Fibroblast of pulmonary artery (primary cell): ENCODE measurements around the gene PKHD1.

Experiments
- DNase-seq: peaks from one replicate; pipeline ENCODE4 v3.0.0-alpha.2; 2010; ENCODE audit warnings: low read depth
- H3K4me3 ChIP-seq: replicated peaks from 2 replicates; pipeline ENCODE4 v1.5.1; 2011; ENCODE audit warnings: low read depth, mild to moderate bottlenecking, control low read depth, low read length, moderate library complexity
- TF ChIP-seq, protein P1 (sequence below): IDR thresholded peaks from 2 replicates; pipeline ENCODE4 v1.5.1; 2011; ENCODE audit warnings: mild to moderate bottlenecking, control low read depth, low read length, inconsistent platforms; ENCODE audit errors: missing control alignments

PKHD1 gene

DNA sequence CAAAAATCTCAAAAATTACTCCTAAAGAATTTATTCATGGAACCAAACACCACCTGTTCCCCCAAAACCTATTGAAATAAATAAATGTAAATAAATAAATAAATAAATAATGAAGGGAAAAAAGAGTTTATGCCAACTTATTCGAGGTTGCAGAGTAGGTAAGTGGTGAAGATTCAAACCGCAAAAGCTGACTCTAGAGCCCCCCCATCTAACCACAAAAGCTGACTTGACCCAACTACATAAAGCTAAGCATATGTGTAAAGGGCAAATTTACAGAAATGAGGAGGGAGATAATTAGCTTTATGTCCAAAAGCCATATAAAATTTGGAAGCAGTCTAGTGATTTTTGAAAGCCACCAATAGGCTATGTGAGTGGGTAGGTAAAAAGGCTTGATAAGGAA is 486.9 kb downstream of the PKHD1 start:
- no peak overlapping the region for H3K4me3 ChIP-seq
- no peak for DNase-seq
- TF ChIP-seq, protein P1, sequence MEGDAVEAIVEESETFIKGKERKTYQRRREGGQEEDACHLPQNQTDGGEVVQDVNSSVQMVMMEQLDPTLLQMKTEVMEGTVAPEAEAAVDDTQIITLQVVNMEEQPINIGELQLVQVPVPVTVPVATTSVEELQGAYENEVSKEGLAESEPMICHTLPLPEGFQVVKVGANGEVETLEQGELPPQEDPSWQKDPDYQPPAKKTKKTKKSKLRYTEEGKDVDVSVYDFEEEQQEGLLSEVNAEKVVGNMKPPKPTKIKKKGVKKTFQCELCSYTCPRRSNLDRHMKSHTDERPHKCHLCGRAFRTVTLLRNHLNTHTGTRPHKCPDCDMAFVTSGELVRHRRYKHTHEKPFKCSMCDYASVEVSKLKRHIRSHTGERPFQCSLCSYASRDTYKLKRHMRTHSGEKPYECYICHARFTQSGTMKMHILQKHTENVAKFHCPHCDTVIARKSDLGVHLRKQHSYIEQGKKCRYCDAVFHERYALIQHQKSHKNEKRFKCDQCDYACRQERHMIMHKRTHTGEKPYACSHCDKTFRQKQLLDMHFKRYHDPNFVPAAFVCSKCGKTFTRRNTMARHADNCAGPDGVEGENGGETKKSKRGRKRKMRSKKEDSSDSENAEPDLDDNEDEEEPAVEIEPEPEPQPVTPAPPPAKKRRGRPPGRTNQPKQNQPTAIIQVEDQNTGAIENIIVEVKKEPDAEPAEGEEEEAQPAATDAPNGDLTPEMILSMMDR, result no peak

DNA sequence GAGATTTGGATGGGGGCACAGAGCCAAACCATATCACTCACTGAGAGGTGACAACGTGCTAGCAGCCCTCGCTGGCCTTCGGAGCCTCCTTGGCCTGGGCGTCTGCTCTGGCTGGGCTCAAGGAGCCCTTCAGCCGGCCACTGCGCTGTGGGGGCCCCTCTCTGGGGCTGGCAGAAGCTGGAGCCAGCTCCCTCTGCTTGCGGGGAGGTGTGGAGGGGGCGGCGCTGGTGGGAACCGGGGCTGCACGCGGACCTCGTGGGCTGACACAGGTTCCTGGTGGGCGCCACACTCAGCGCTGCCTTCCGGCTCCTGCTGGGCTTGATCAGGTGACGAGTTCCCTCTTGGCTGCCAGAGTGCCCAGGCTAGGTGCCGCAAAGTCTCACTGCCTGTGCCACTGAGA is 489.2 kb downstream of the PKHD1 start:
- no peak for DNase-seq
- H3K4me3 ChIP-seq, result no peak overlapping the region
- TF ChIP-seq, protein P1, result no peak

DNA sequence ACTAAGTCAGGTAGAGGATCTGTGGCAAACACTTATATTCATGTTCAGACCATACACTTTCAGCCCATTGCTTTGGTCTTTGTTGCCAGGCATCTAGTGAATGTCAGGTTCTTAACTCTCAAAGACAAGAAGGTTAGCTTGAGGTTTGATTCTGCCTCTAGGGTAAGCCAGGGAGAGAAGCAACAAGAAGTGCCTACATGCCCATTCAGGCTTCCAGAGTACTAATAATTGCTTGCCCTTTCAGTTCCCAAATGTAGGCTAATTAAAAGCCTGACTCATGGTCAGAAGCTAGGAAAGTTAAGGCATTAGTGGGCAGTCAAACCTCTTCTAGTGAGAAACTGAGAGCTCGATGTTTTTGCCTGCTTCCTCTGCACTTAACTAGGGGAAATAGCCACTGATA is 492.4 kb downstream of the PKHD1 start:
- no peak for DNase-seq
- H3K4me3 ChIP-seq, result no peak overlapping the region
- TF ChIP-seq, protein P1, result no peak

DNA sequence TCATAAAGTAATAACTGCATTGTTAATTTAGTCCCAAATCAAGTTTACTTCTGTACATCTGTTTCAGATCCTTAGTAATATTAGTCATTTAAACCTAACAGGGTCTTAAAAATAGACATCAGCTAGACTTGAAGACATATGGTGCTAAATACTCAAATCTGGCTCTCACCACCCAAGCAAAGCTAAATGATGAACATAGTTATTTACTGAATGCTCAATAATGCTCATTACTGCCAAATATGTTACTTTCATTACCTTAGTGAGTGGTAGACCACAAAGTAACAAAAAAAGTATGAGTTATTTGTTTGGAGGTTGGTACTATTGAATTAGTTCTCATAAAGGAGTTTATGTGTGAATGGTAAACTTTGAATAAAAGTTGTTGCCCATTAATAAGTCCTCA is 502.1 kb downstream of the PKHD1 start:
- TF ChIP-seq, protein P1, result no peak
- no peak overlapping the region for H3K4me3 ChIP-seq
- no peak for DNase-seq

DNA sequence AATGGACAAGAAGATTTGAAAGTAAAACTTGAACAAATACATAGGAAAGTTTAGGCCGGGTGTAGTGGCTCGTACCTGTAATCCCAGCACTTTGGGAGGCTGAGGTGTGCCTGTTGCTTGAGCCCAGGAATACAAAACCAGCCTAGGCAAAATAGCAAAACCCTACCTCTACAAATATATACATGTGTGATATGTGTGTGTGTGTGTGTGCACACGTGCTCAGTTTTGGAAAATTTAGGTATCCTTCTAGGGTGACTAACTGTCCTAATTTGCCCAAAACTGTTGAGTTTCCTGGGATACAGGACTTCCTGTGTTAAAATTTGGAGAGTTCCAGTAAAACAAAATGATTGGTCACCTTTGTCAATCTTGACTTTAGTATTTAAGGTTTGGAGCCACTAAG is 503.2 kb downstream of the PKHD1 start:
- no peak overlapping the region for H3K4me3 ChIP-seq
- DNase-seq, result no peak
- TF ChIP-seq, protein P1, result no peak

DNA sequence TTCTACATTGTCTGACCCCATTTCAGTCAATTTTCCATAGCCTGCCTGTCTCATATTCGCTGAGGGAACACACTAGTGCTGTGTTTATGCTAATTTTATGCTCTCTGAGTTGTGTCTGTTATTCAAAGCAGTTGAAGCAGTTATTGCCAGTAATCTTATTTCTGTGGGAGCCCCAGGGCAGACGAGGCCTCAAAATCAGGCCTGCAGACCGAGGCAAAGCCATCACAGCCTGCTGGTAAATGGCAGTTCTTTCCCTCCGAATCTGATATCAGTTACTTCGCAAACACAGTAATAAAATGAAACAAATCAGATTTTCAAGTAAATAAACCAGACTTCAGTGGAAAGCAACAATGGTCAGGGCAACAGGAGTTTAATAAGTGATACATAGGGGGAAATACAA is 508.4 kb downstream of the PKHD1 start:
- TF ChIP-seq, protein P1, result no peak
- no peak for DNase-seq
- no peak overlapping the region for H3K4me3 ChIP-seq

DNA sequence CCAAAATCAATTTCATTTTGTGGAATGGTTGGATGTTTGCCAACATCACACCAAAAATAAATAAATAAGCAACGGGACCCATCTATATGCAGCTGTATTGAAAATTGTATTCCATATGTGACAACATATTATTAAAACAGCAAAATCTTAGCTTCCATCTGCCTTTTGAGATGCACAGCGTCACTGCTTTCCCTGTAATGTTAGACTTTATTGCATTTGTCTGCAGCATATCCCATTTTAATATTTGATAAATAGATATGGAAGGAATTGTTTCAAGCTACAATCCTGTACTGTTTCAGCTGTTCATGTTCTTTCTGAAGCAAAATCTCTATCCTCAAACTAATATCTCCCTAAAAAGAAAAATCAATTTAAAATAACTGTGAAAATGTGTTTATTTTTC is 509.1 kb downstream of the PKHD1 start:
- DNase-seq, result no peak
- no peak overlapping the region for H3K4me3 ChIP-seq
- TF ChIP-seq, protein P1, result no peak
